ENCODE data around the gene NRM.

The NRM gene

DNA sequence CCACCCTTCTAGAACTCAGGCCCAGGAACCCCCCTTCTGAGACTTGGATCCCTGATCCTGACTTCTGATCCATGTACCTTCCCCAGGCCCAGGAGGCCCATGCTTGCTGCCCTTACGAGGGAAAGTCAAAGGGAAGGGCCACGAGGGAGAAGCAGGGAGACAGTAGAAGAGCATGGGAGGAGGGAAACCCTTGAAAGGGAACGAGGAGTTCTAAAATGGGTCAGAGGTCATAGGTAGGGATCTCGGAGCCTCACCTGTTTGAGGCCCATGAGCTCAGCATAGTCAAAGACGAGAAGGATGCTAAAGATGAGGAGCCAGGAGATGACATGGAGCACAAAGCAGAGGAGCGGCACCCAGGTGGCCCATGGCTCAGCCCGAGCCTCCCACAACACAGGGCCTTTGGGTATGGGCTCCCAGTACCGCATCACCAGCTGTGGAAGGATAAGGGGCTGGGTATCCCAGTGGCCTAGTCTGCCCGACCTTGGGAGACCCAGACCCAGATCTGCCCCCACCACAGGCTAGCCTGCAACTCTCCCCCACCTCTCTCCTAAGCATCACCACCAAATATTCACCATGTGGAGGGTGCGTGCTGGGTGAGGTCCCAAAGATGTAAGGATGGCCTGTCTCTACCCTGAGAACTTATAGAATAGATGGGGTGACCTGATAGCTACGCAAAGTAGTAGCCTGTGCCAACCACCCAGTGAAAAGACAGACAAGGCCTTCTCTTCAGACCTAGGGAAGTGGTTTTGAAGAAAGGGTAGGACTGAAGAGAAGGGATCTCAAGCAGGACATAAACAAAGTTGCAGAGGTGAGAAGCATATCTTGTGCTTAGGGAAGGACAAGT is 1.5 kb downstream of the NRM start:
- no peak for DNase-seq (ENCODE audit: extremely low read depth in 1 of 2, low read depth in 1 of 2)

DNA sequence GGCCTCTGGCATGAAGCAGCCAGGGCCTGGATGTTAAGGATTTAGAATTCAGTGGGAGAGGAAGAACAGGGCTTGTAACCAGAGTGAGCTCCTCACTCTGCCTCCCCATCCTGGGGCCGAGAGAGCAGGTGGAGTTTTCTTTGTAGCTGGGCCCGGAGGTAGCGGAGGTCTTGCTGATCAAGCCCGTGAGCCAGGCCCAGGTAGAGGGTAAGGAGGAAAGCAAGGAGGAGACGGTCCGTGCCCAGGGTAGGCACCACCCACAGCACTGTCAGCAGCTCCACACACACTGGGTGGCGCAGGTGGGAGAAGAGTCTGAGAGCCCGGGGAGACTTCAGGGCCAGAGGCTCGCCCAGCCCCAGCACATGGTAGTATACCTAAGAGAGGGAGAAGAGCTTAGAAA is 2.2 kb downstream of the NRM start:
- DNase-seq (ENCODE audit: extremely low read depth in 1 of 2, low read depth in 1 of 2): no peak

DNA sequence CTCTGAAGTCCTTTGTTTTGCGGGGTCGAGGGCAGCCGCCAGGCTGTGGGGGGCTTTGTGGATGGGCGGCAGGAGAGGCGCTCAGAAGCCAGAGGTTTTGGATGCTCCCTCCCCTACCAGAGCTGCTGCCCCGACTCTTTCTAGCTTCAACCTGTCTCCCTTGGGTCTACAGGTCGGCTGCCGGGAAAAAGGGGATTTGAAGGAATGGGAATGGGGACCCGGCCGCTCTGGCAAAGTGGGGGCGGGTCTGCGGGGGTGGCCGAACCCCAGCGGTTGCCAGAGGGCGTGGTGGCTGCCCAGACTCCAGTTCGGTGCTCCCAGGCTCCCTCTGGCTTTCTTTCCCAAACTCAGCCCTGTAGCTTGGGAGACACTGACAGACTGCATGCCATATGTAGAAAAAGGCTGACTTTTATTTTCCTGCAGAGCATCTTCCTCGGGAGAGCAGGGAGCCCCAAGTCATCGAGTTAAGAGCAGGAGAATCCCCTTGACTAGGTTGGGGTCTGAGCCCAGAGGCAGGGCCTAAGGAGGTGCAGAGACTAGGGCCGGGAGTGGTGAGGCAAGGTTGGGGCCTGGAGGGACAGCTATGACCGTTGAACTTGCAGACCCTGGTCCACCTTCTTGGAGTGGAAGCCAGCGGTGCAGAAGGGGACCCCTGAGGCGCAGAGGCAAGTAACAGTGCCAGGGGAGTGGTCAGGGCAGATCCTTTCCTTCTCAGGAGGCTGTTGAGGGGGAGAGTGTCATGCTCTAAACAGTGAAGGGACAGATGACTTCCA is 2.9 kb downstream of the NRM start:
- no peak for DNase-seq (ENCODE audit: extremely low read depth in 1 of 2, low read depth in 1 of 2)

DNA sequence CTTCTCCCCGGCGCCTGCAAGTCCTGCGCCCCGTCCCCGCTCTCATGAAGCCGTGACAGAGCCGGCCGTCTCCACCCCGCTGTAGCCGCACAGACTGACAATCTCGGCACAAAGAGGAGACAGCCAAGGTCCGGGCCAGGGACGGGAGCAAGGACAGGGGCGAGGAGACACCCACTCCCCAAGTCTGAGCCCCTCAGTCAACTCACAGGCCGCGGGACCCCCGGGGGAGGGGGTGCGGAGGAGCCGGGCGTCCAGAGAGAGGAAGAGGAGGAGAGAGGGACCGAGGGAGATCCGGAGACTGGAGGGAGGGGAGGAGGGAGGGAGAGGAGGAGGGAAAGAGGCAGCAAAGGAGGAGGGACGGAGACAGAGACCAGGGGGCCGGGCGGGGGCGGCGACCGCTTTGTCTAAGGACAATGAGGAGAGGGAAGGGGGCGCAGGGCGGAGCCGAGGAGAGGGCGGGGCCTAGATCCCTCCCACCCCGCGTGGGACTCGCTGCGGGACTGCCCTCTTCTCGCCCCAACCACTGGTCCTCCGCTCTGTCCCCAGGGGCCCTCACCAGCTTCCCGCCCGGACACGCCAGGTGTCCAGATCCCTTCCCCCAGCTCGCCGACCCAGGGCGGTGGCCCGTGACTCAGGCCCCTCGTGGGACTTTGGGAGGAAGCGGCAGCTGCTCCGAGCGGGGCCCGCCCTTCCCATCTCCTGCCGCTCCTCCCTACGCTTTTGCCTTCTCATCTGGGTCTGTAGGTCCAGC is 3.7 kb downstream of the NRM start:
- peak; percentile 78 to 90 for DNase-seq (ENCODE audit: extremely low read depth in 1 of 2, low read depth in 1 of 2)

DNA sequence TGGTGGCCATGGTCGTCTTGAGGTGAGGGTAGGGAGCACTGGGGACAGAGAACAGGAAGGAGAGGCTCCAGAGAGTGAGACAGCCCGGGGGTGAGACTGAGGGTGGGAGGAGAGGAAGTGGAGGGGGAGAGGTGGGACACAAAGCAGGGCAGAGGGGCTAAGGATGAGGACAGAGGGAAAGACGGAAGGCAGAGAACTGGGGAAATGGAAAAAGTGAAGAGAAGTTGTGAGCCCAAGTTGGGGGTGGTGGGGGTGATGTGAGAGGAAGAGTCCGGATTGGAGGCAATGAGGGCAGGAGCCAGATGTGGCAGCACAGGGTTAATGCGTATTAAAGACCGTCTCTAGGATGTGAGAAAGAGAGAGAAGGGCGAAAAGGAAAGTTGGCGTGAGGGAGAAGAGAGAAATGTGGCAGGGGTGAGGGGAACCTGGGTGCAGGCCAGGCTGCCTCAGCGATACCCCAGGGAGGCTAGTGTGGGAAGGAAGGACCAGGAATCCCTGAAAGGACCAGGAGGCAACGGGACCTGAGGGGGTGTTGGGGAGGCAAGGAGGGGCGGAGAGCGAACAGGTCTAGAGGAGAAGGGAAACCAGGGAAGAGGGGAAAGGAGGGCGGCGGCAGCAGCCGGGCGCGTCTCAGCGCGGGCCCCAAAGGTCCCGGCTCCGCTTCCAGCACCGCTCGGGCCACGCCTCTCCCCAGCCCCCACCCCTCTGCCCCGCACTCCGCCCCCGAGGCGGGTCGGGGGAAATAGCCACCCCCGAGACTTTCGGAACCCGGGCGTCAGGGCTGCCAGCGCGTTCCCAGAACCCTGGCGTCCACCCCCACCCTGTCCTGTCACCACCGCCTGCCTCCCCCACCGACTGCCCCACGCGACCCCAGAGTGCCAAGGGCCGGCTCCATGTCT is 4.5 kb downstream of the NRM start, which contains the start of gene PPP1R18:
Gene PPP1R18 (minus strand): TSS at position 637 of the 899 bp plus-strand sequence. CDS start 627 bp downstream, at position 10.
- peak; percentile 72 to 83 for DNase-seq (ENCODE audit: extremely low read depth in 1 of 2, low read depth in 1 of 2)

DNA sequence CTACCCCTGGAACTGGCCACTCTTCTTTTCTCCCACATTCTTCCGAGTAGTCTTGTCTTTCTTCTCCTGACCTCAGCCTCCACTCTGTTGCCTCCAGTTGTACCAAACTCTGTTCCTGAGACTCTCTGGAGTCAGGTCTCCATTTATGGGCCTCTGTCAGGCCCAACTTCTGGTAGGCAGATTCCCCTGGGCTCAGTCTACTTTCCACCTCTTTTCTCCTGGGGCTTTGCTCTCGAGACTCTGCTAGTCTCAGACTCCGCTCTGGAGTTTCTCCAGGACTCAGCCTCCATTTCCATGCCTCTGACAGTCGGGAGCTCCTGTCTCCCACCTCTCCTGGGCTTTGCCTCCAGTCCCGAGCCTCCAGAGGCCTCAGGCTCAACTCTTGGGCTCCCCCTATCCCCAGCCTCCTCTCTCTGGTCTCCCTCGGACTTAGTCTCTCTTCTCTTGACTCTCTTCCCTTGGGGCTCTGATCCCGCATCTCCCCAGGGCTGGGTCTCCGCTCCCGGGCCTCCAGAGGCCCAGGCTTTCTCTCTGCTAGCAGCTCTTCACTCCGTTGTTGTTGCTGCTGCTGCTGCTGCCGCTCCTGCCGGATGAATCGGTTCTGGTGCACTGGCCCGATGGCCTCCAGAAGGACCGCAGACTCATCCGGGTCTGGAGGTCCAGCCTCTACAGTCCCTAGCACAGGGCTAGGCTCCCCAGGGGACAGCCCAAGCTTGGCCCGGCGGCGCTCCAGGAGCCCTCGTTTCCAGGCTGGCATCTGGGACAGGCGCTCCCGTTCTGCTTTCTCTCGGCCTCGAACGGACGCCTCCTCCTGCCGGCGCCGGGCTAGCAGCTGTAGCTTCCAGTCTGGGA is 5.4 kb downstream of the NRM start:
- no peak for DNase-seq (ENCODE audit: extremely low read depth in 1 of 2, low read depth in 1 of 2)

DNA sequence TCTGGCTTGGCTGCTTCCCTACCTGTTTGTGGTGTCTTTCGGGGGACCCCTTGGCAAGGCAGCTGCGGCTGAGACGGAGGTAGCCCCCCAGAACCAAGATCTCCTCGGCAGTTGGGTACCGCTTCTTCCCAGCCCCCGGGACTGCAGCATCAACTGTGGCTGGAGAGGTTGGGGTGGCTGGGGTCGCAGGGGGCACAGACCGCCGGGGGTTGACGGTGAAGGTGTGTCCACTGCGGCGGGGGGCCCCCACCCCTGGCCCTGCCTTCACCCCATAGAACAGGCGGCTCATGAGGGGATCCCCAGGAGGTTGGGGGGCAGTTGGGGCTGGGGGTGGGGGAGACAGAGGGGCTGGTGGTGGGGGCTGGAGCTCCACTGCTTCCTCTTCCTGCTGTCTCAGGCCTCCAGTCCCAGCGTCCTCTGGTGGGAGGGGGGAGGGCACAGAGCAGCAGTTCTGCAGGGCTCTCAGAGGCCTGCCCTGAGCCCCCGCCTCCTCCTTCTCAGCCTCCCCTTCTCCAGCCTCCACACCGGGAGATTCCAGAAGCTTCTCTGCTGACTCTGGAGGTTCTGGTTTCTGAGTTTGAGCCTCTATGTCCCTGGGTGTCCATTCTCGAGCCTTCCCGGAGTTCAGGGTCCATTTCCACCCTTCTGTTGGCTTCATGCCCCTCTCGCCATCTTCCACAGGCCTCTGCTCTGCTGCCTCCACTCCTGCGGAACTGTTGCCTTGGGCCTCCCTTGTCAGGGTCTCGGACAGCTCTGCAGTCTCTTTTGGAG is 6.2 kb downstream of the NRM start:
- peak in 1 of 2 donors; percentile 48 for DNase-seq (ENCODE audit: extremely low read depth in 1 of 2, low read depth in 1 of 2)

DNA sequence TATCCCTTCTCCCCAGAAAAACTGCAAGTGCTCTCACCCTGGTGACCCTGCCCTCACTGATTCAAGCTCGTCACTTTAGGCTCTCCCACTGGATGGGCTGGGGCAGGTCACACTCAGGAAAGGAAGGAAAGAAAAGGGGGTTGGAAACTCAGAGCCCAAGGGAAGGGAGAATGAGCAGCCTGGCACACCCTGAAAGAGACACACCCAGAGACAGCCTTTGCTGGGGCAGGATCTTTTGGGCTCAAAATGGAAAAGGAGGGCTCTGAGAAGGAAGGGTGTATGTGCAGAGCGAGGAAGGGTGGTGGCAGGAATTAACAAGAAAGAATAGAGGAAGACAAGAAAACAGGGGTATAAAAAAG is 6.8 kb downstream of the NRM start:
- no peak for DNase-seq (ENCODE audit: extremely low read depth in 1 of 2, low read depth in 1 of 2)

DNA sequence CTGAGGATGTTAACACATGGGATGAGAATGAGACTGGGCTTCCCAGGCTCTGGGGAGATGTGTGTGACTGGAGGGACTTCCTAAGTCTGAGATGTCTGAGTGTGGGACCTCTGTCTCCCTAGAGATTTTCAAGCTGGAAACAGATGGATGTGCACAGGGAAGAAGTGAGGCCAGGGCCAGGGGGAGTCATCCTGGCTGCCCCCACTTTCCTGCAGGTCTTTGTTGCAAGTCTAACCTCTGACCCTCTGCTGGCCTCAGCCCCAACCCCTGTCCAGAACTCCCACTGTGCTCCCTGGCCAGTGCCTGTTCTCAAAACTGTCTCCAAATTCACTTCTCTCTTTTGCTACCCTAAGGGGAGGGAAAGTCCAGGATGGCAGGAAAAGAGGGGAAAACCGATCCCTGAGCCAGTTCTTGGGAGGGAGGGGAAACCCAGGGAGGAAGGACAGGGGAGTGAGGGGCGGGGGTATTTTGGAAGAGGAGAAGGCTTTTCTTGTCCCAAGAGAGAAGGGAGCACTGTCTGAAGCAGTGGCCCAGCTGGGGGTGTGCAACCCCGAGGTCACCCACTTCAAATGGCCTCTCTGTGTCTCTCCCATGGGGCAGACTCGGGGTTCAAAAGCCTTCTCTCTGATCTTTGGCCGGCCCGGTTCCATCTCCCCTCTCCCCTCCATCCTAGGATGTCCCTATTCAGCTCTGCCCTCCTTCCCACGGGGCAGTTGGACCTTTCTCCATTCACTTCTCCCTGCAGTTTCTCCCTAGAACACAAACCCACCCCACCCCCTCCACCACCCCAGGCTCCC is 7.4 kb downstream of the NRM start:
- no peak for DNase-seq (ENCODE audit: extremely low read depth in 1 of 2, low read depth in 1 of 2)

DNA sequence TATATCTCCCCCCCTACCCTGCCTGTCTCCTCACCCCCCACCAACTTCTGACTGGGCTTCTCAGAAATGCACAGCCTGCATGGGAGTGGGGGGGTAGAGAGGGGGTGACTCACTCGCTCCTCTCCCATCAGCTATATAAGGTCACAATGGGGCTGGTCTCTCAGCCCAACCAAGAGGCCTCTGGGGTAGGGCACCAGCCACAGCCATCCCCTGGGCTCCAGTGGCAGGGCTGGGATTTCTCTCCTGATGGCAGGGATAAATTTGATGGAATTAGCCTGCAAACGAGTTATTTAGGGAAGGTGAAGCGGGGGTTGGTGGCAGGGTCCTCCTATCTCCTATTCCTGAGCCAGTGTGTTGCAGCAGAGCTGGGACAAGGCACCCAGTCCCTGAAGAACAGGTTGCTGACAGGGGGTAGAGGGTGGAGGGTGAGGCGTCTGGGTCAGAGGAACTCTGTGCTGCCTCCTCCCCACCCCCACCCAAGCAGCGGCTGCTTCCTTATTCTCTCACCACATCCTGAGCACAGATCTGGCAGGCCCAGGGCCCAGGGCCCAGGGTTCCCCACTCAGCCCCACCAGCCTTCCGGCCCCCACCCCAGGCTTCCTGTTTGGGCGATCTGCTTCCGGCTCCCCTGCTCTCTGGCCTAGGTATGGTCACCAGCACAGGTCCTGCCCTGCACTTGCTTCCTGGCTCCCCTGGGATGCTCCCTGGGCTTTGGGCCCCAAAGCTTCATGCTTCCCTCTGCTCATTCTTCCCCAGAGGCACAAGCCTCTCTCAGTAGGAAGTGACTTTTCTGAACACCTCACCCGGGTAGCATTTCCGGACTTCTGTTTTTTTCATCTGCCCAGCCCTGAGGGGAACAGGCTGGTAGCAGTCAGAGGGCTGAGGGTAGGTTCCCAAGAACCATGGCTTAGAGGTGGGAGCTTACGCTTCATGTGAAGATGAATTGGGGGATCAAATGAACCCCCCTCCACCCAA is 8.4 kb downstream of the NRM start:
- DNase-seq (ENCODE audit: extremely low read depth in 1 of 2, low read depth in 1 of 2): peak; percentile 83 to 85

DNA sequence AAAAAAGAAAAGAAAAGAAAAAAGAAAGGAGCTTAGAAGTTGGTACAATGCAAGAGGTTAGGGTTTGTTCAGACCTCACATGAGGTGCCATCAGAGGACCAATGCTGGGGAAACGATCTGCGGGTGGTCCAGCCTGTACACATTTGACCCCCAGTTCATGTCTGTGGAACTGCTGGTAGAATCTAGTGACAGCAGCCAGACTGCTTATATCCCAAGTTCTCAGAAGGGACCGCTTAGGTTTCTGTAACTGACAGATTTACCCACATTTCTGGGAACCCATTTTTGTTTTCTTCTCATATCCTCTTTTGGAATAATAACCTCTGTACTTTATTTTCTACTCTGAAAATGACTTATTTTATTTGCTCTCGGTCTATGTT is 9.0 kb downstream of the NRM start:
- DNase-seq (ENCODE audit: extremely low read depth in 1 of 2, low read depth in 1 of 2): no peak

DNA sequence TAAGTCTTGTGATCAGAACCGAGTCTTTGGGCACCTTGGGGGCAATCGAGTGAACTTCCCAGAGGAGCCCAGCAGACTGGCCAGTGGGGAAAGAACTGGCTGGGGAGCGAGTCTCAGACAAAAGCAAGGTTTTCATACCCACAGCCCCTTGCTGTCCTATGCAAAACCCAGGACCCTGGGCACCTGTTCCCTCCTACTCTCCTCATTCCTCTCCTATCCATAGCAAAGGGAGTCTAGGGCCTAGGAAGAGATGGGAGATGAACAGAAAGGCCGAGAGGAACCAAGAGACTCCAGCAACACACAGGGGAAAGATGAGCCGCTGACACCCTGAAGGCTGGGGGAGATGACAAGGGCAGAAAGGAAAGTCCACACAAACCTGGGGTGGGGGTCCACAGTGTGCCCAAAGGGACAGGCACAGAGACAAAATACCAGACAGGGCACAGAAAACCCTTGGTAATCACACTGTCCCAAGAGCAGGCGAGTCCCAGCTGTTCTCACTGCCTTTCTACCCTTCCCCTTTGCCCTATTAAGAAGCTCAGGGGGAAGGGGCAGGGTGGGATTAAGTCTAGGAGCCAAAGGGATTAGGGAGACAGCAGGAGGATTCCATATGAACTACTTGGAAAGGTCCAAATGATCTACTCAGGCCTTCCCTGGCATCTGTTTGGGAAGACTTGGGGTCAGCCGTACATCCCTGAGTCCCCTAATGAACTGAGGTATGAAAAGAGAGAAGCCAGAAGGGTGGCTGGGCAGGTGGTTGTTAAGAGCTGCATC is 10.8 kb downstream of the NRM start:
- DNase-seq (ENCODE audit: extremely low read depth in 1 of 2, low read depth in 1 of 2): no peak

DNA sequence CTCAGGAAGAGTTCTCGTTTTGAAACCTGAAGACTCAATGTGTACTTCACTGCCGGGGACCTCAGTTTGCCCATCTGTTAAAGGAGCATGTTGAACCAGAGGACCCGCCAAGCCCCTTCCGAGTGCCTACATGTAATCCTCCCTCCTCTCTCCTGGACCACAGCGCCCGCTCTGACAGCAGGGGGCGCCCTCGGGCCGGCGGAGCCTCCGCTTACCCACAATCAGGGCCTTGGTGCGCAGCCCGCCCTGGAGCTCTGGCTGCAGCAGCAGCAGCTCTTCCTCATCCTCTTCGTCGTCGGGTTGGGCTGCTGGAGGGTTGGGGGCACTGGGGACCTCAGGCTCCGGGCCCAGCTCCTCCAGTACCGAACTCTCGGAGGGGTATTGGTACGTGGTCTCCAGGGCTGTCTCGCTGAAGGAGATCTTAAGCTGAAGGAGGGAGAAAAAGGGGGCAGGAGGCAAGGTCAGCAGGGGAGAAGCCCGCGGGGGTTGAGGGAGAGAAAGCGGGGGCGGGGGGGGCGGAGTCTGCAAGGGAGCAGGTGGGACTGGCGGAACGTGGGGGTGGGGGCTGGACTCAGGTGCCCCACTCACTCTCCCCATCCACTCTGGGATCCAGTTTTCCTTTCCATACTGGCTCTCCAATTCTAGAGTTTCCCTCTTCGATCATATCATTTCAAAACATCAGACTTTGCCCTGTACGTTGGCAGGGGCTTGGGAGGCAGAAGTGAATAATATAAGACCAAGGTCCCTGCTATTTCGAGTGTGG is 11.6 kb downstream of the NRM start:
- peak; percentile 78 to 85 for DNase-seq (ENCODE audit: extremely low read depth in 1 of 2, low read depth in 1 of 2)

DNA sequence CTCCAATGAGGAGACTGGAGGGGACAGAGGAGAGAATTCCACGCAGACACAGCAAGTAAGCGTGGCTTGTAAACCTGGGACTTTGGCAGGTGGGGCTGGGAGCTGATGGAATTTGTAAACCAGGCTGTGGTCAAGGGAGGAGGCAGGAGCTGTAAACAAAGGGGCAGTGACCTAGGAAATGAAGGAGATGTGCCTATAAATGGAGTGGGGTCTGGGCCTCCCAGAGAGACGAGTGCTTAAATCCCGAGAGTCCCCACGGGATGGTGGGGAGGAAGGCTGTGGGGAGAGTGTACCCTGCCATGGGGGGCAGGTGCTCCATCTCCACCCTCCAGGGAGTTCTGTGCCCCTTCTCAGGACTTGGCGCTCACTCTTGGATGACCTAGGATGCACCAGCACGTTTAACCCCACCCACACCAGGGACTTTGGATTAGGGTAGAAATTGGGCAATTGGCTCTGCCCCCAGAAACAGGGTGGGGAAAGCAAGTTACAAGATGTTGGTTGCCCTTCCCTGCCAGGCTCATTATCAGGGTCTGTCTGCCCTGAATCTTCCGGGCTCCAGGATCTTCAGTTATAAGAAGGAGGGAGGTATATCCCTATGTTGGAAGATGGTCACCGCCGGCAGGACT is 14.0 kb downstream of the NRM start:
- no peak for DNase-seq (ENCODE audit: extremely low read depth in 1 of 2, low read depth in 1 of 2)
